C1 segment of cervical spinal cord (tissue), 14 donors: ENCODE results near the gene GOLGA8F.
"Not testable (repeated sequence)": the region's sequence is repeated elsewhere in the genome, so short reads cannot be mapped to it uniquely, and the experiment has no call there.

ENCODE experiments used
- DNase-seq, 14 donors: peaks; one replicate each; lab custom pipeline; 2025; lab: John Stamatoyannopoulos, UW

Gene GOLGA8F, protein sequence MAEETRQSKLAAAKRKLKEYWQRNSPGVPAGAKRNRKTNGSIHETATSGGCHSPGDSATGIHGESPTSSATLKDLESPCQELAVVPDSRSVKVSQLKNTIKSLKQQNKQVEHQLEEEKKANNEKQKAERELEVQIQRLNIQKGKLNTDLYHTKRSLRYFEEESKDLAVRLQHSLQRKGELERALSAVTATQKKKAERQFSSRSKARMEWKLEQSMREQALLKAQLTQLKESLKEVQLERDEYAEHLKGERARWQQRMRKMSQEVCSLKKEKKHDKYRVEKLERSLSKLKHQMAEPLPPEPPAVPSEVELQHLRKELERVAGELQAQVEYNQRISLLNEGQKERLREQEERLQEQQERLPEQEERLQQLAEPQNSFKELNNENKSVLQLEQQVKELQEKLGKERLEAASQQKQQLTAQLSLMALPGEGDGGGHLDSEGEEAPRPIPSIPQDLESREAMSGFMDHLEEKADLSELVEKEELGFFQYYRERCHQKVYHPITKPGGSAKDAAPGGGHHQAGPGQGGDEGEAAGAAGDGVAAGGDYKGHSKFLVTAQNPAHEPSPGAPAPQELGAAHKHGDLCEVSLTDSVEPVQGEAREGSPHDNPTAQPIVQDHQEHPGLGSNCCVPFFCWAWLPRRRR

DNA sequence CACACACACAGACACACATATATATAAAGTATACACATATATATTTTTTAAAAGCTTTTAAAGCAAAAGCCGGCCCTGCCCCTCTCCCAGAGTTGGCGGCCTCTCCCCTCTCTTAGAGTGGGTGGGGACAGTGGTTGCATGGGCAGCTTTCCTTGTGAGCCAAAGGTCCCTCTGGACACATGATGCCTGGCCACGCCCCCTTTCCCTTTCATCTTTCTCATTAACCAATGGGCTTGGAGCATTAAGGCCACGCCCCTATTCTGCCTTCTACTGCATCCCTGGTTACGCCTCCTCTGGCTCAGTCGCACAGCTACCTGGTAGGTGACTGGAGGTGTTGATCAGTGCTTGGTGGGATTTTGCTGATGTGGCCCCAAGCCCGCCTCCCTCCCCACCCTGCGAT is at the start of gene GOLGA8F:
GOLGA8F (plus strand) TSS at position 301 of the 400 bp plus-strand sequence; CDS start at position 399, 98 bp downstream.
- not testable (repeated sequence) for DNase-seq

- not testable (repeated sequence) for DNase-seq
Measured at GRCh38 chr15:28357984-28358383, 20.5 kb upstream of the GOLGA8F start, which contains the start of gene GOLGA6L24. Gene GOLGA6L24 (minus strand): TSS chr15:28358084. CDS start chr15:28358023, 61 bp downstream.

DNA sequence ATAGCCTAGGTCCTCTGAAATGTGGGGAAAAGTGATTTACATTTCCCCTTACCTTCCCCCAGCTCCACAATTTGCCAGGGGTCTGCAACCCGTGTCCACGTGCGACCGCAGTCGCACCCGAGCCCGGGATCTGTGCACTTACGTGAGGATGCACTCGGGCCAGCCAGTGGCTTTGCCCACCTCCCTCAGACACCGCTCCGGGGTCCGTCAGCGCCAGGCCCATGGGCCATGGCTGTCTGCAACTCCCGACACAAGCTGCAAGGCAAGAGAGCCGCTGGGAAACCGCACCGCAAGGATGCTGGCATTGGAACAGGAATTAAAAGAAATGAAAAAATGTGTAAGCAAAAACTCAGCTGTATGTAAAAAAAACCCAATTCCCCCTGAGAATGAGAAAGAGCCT is 13.0 kb upstream of the GOLGA8F start:
- not testable (repeated sequence) for DNase-seq

- DNase-seq, result not testable (repeated sequence)
Measured at GRCh38 chr15:28380053-28380452, 1.6 kb downstream of the GOLGA8F start.

DNA sequence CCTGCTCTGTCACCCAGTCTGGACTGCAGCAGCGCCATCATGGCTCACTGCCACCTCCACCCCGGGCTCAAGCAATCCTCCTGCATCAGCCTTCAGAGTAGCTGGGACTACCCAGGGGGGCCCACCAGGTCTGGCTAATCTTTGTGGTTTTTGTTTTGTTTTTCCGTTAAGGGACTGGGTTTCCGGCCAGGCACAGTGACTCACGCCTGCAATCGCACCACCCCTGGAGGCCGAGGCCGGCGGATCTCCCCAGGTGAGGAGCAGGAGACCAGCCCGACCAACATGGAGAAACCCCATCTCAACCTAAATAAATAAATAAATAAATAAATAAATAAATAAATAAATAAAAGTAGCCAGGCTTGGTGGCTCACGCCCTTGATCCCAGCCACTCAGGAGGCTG is 17.6 kb downstream of the GOLGA8F start:
- DNase-seq, result not testable (repeated sequence)

GRCh38 chr15:28402774-28403435 is 24.4 kb downstream of the GOLGA8F start:
- DNase-seq, result not testable (repeated sequence)

GRCh38 chr15:28420470-28420869 is 42.0 kb downstream of the GOLGA8F start:
- DNase-seq, result not testable (repeated sequence)

GRCh38 chr15:28435594-28435993 is 57.1 kb downstream of the GOLGA8F start:
- not testable (repeated sequence) for DNase-seq
